Fibroblast of the aortic adventitia (primary cell): Measurements from ENCODE around the gene FAM89A. TPM values are rescaled to one million over a fixed set of nuclear protein-coding genes. Genes with fewer than 3 reads are reported as not detected.
"Not testable (repeated sequence)": the region's sequence is repeated elsewhere in the genome, so short reads cannot be mapped to it uniquely, and the experiment has no call there.

Source experiments
- DNase-seq: peaks from one replicate; pipeline ENCODE4 v3.0.0-alpha.2; 2010; ENCODE audit warnings: low read depth
- H3K4me3 ChIP-seq: 2 replicates; pipeline ENCODE4 v1.5.1; 2011; ENCODE audit warnings: low read depth, mild to moderate bottlenecking, control low read depth, low read length, moderate library complexity
- CTCF ChIP-seq: IDR thresholded peaks from 2 replicates; pipeline ENCODE4 v1.5.1; 2011; ENCODE audit warnings: mild to moderate bottlenecking, low read length, control low read depth, inconsistent platforms; ENCODE audit not compliant: insufficient read depth
- total RNA-seq: library from RNA; depleted of rRNA; stranded (reverse); fragments of >200 nt; gene quantifications from 2 replicates; pipeline ENCODE4 v1.2.3, GENCODE V29; 2012; ENCODE audit warnings: low replicate concordance

The FAM89A gene
- total RNA-seq, 1 donor = 2.0 TPM

DNA sequence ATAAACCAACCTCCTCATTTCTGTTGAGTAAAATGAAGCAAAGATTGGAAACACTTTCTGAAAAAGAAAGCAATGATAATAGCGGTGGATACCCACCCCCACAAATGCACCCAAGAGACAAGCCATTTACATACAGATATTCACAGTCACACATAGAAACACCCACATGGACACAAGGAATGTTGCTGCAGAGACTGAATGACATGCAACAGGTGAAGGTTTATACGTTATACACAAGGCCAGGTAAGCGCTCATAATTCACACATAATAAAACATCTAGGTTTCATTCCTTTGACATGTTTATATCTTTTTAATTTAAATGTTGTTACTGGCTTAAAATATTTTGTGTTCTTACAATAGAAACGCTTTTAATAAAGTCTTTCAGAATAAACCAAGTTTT is 39.9 kb downstream of the FAM89A start:
- TF ChIP-seq CTCF = no peak
- DNase-seq = no peak
- no peak overlapping the region for H3K4me3 ChIP-seq

DNA sequence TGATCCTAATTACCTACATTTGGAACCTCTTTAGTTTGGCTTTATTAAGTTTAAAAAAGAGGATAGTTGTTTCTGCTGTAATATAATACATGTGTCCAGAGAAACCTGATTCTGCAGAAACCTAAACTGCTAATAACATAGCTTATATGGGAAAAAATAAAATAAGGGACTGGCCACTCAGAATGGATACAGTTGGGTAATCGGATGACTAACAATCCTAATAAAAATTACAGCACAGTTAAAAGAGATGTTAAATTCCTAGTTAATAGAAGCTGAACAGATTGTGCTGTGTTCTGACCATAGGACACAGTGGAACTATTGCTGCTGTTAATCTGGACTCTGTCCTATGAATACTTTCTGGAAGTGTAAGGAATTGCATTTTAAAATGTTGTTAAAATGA is 45.2 kb downstream of the FAM89A start:
- DNase-seq = no peak
- TF ChIP-seq CTCF = no peak
- H3K4me3 ChIP-seq = no peak overlapping the region

- H3K4me3 ChIP-seq = no peak overlapping the region
- DNase-seq = no peak
- TF ChIP-seq CTCF = no peak
Observed at GRCh38 chr1:230992100-230992774, 47.8 kb downstream of the FAM89A start.

DNA sequence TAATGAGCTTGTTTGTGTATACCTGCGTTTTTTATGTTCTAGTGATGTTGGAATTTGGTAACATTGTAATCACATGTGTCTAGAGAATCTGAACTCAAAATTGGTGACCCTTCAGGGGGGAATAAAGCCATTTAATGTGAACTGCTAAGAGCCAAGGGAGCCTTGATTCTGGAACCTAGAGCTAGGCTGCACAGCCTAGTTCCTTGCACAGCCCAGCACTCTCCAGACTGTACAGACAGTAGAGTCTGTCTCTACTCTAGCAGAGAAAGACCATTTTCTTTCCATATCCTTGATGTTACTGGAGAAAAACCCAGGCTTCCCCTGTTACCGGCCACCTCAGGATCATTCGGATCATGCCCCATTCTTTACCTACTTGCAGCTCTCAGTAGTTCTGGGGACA is 52.6 kb downstream of the FAM89A start:
- no peak overlapping the region for H3K4me3 ChIP-seq
- no peak for DNase-seq
- no peak for TF ChIP-seq CTCF

GRCh38 chr1:230986976-230987375 is 53.1 kb downstream of the FAM89A start:
- H3K4me3 ChIP-seq = no peak overlapping the region
- no peak for TF ChIP-seq CTCF
- DNase-seq = no peak

DNA sequence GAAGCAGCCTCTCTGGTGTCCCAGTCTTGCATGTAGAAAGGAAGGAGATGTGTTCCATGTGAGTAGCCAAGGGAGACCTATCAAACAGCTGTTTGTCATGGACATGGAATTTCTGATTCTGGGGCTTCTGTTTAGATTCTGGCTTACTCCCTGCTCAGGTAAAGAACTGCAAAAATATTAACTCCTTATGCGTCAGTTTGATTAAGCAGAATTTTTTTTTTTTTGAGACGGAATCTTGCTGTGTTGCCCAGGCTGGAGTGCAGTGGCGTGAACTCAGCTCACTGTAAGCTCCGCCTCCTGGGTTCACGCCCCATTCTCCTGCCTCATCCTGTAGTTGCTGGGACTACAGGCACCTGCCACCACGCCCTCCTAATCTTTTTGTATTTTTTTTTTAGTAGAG is 54.3 kb downstream of the FAM89A start:
- TF ChIP-seq CTCF = no peak
- H3K4me3 ChIP-seq = no peak overlapping the region
- no peak for DNase-seq

- not testable (repeated sequence) for DNase-seq, H3K4me3 ChIP-seq
Observed at GRCh38 chr1:230984622-230985515, 55.2 kb downstream of the FAM89A start.
